Urinary bladder (tissue), 4 donors: ENCODE data around the gene KXD1. TPM values are rescaled to one million over a fixed set of nuclear protein-coding genes. Genes with fewer than 3 reads are reported as not detected.
"Not testable (repeated sequence)": the region's sequence is repeated elsewhere in the genome, so short reads cannot be mapped to it uniquely, and the experiment has no call there.

Source experiments
- DNase-seq: peaks from one replicate; pipeline ENCODE4 v3.0.0-alpha.2; 2015; ENCODE audit errors: extremely low spot score
- H3K27ac ChIP-seq: one replicate; pipeline ENCODE4 v1.5.1; 2013; ENCODE audit warnings: low read depth, mild to moderate bottlenecking, moderate library complexity
- H3K36me3 ChIP-seq: one replicate; pipeline ENCODE4 v1.6.1; 2013; ENCODE audit warnings: mild to moderate bottlenecking, moderate library complexity; ENCODE audit not compliant: insufficient read depth
- H3K4me1 ChIP-seq: one replicate; pipeline ENCODE4 v1.6.1; 2013; ENCODE audit warnings: mild to moderate bottlenecking, moderate library complexity; ENCODE audit not compliant: insufficient read depth
- H3K4me3 ChIP-seq: one replicate; pipeline ENCODE4 v1.5.1; 2013; ENCODE audit warnings: low read depth, low read length
- WGBS: extraction: QIAGEN DNeasy Blood & Tissue Kit; methylation state at CpG from one replicate; pipeline ENCODE4 v1.1.7; 2013; 5-methylcytosine and 5-hydroxymethylcytosine counted together
- polyA plus RNA-seq: library from polyadenylated mRNA; stranded (reverse); fragments of 200-250 nt; gene quantifications from one replicate; pipeline ENCODE4 v1.2.3, GENCODE V29; 2013
- total RNA-seq: library from RNA; depleted of rRNA; stranded (reverse); fragments of >200 nt; gene quantifications from one replicate; pipeline ENCODE4 v1.2.3, GENCODE V29; 2014
- donor health status: healthy with polysubstance abuse.
- donor health status: healthy.

The KXD1 gene
- total and polyA plus RNA-seq, 2 donors = 33.8 to 120 TPM

DNA sequence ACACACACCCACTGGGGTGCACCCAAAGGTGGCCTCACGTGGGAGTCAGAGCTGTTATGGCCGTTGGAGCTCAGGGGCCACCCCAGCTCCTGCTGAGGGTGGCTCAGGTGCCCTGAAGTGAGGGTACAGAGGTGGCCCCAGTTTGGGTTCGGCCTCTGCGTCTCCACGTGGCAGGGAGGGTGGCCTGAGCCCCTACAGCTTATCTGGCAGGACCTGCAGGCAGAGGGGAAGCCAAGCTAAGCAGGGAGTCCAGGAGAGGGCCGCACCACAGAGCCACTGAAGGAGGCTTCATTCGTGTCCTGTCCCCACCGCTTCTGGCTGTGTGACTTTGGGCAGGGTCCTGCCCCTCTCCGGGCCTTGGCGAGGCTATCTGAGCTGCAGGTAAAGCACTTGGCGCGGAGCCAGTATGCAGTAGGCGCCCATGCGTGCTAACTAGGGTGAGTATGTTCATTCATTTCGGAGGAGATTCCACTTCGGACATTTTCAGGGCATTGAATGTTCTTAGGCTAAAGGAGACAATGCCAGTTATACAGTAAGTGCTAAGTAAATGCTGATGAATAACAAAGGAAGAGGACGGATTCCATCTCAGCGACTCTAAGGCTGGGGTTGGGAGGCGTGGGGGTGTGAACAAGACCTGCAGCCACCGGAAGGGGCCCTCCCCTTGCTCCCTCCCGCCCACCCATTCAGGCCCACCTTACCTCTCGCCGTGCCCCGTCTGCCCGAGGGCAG lies 35.9 kb downstream of the KXD1 start:
- WGBS = 32% methylated on average over 25 of the region's 25 CpGs
- no peak overlapping the region for H3K27ac ChIP-seq

DNA sequence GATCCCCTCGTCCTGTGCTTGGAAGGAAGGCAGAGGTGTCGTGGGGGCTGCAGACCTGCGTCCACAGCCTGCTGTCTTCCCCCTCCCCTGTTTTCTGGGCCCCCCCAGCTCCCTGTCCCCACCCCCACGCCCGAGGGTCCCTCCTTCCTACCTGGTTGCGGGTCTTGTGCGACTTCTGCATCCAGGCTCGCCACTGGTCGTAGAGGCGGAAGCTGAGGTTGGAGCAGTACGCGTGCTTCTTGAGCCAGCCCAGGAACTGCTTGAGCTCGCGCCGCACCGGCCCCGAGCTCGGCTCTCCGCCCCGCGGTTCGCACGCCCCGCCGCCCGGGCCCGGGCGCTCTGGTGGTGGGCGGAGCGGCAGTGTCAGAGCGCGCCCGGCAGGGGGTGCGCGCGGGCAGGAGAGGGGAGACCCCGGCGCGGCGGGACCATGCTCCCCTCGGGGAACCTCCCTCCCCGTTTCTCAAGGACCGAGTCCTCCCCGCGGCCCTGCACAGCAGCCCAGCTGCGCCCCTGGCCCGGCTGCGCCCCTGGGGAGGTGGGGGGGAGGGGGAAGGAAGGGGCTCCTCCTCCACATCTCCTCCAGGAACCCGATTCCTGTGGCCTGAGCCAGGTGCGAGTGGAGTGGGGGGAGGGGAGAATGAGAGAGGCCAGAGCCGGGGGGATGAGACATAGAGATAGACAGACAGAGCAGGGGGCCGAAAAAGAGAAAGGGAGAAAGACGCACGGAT lies 36.6 kb downstream of the KXD1 start:
- H3K4me3 ChIP-seq = no peak overlapping the region
- no peak overlapping the region for H3K27ac ChIP-seq
- no peaks in the 10 kb centered on the region for H3K36me3 ChIP-seq
- H3K4me1 ChIP-seq = peaks cover 3% of the 10 kb centered on the region
- no peak for DNase-seq
- WGBS = 1% methylated on average over 54 of the region's 54 CpGs

More for the DNA sequence above, 35.9 kb downstream of the KXD1 start:
- no peak for DNase-seq
- Histone ChIP-seq H3K36me3 (no peaks in the 10 kb centered on the region), H3K4me3 (no peak overlapping the region), H3K4me1 (peaks cover 3% of the 10 kb centered on the region)

DNA sequence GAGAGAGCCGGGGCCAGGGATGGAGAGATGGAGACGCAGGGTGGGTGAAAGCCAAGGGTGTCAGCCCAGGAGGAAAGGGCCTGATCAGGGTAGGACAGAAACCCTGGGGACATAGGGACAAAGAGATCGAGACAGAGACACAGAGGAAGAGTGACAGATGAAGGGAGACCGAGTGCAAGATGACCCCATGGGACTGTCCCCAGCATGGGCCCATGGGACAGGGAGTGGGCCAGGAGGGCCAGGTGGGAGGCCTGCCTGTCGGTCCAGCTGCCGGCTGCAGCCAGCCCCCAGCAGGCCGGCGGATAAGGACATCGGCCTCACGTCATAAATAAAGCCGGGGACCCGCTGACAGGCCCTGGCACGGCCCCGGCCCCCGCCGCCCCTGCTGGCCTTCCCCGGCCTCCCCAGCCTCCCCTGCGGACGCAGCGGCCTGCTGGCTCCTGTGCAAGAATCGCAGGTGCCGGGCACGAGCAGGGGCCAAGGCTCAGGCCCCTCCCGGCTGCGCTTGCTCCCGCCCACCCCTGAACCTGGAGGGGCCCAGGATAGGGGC lies 37.2 kb downstream of the KXD1 start:
- WGBS = 13% methylated on average over 26 of the region's 26 CpGs
- no peak for DNase-seq
- no peaks in the 10 kb centered on the region for H3K36me3 ChIP-seq
- no peak overlapping the region for H3K4me3 ChIP-seq
- peaks cover 3% of the 10 kb centered on the region for H3K4me1 ChIP-seq
- H3K27ac ChIP-seq = no peak overlapping the region

- H3K27ac ChIP-seq = no peak overlapping the region
- no peak for DNase-seq
- no peak overlapping the region for H3K4me3 ChIP-seq
- peaks cover 3% of the 10 kb centered on the region for H3K4me1 ChIP-seq
- 73% methylated on average over 6 of the region's 6 CpGs for WGBS
- H3K36me3 ChIP-seq = no peaks in the 10 kb centered on the region
These were observed 37.8 kb downstream of the KXD1 start for GRCh38 chr19:18595475-18595874.

DNA sequence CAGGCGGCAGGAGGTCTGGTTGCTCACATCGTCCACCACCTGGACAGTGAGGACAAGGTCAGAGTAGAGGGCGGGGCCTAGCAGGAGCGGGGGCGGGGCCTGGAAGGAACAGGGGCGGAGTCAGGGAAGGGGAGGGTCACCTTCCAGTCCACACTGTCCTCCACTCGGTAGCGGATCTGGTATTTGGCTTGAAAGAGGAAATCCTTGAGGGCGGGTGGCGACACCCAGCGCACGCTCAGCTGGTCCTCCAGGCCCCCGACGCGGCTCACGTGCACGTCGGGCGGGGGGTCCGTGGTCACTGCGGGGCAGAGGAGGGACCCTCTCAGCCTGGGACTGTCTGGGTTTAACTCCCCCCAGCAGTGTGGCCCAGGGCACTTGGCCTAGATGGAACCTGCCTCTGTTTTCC lies 39.1 kb downstream of the KXD1 start:
- no peaks in the 10 kb centered on the region for H3K36me3 ChIP-seq
- H3K27ac ChIP-seq = no peak overlapping the region
- 13% methylated on average over 21 of the region's 21 CpGs for WGBS
- H3K4me3 ChIP-seq = no peak overlapping the region
- no peak for DNase-seq
- H3K4me1 ChIP-seq = peaks cover 3% of the 10 kb centered on the region

- 38% methylated on average over 25 of the region's 25 CpGs for WGBS
- Histone ChIP-seq H3K27ac (no peak overlapping the region), H3K4me3 (no peak overlapping the region), H3K36me3 (no peaks in the 10 kb centered on the region), H3K4me1 (peaks cover 3% of the 10 kb centered on the region)
- DNase-seq = no peak
These were observed 40.4 kb downstream of the KXD1 start for GRCh38 chr19:18597809-18598660.

DNA sequence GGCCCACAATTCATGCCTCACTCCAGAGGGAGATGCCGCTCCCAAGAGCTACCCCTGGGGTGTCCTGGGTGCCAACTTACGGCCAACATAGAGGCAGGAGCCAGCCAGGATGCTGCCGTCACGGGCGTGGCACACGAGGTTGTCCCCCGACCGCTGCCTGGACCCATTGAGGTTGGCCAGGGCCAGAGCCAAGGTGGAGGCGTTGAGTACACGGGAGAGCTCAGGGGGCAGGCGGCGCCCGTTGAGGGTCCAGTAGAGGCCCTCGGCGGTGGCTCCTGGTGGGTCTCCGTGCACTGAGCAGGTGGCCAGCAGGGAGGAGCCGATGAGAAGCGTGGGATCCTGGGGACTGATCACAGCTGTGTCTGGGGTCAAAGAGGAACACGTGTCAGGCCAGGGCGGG lies 41.8 kb downstream of the KXD1 start:
- WGBS = 88% methylated on average over 20 of the region's 20 CpGs
- no peak overlapping the region for H3K4me3 ChIP-seq
- H3K4me1 ChIP-seq = no peaks in the 10 kb centered on the region
- H3K36me3 ChIP-seq = no peaks in the 10 kb centered on the region
- no peak overlapping the region for H3K27ac ChIP-seq
- DNase-seq = no peak

DNA sequence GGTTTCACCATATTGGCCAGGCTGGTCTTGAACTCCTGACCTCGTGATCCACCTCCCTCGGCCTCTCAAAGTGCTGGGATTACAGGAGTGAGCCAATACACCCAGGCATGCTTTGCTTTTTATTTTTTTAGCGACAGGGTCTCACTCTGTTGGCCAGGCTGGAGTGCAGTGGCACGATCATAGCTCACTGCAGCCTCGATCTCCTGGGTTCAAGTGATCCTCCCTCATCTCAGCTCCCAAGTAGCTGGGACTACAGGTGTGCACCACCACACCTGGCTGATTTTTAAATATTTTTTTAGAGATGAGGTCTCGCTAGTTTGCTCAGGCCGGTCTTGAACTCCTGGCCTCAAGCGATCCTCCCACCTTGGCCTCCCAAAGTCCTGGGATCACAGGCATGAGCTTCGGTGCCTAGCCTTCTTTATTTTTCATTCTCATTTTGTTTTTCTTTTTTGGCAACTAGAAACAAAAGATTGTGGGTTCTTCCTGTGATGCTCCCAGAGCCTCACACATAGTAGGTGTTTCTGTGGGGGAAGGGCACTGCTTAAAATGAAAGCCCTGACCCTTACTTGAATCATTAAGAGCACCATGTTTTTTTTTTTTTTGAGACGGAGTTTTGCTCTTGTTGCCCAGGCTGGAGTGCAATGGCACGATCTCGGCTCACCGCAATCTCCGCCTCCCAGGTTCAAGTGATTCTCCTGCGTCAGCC lies 43.2 kb downstream of the KXD1 start:
- not testable (repeated sequence) for H3K4me3 ChIP-seq, H3K36me3 ChIP-seq, DNase-seq, H3K4me1 ChIP-seq, H3K27ac ChIP-seq
- WGBS = 92% methylated on average over 15 of the region's 15 CpGs

DNA sequence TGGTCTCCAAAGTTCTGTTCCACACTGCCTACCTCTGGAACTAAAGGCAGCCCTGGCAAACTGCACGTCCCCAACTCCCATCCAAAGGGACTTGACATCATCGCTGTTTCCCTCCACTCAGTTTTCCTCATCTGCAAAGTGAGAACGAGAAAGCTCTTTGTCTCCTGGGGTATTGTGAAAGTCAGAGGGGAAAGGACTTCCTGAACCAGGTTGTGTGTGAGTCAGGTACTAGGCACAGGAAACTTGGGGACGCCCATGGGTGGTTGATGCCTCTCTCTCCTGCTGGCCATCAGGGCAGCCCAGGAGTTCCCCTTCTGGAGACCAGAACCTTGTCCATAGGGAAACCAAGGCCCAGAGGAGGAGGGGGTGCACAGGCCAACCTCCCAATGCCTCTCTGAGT lies 44.2 kb downstream of the KXD1 start:
- no peak for DNase-seq
- Histone ChIP-seq H3K27ac (no peak overlapping the region), H3K4me1 (no peaks in the 10 kb centered on the region), H3K4me3 (no peak overlapping the region), H3K36me3 (no peaks in the 10 kb centered on the region)
- 89% methylated on average over 4 of the region's 4 CpGs for WGBS

GRCh38 chr19:18603255-18603957 lies 45.7 kb downstream of the KXD1 start:
- Histone ChIP-seq H3K27ac (no peak overlapping the region), H3K36me3 (no peaks in the 10 kb centered on the region), H3K4me1 (peaks cover 2% of the 10 kb centered on the region), H3K4me3 (no peak overlapping the region)
- 12% methylated on average over 32 of the region's 32 CpGs for WGBS
- DNase-seq = no peak

DNA sequence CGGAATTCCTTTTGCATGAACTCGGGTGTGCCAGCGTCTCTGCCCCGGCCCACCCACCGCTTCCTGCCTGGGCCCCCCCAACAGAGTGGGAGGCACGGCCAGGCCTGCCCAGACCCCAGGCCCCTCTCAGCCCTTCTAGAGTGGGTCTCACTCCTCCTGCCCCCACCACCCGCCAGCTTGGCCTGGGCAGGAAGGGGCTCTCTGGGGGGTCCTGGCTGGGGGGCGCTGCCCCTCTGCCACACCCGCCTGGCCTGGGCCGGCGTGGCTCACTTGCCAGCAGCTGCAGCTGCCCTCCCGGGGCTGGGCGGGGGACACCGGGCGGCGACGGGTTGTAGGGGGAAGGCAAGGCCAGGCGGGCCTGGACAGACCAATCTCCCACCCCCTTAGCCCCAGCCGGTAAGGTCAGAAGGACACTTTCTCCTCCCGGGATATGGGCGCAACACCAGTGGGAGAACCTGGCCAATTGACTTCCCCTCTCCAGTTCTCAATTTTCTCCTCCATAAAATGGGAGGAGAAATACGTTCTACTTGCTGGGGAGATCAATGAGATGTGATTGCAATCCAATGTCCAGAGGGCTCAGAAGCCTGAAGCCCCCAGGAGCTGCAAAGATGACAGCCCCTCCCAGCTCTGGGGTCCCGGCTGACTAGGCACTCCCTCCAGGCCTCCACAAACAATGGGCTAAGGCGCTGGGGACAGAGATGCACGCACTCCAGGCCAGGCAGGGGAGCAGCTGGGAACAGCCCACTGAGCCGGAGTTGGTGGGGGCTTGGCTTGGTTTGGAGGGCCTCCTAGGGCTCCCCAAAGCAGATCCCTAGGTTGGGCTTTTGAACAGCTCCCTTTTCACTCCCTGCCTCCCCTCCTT lies 46.5 kb downstream of the KXD1 start:
- H3K4me3 ChIP-seq = no peak overlapping the region
- no peak overlapping the region for H3K27ac ChIP-seq
- H3K36me3 ChIP-seq = no peaks in the 10 kb centered on the region
- WGBS = 30% methylated on average over 26 of the region's 26 CpGs
- no peak for DNase-seq
- peaks cover 2% of the 10 kb centered on the region for H3K4me1 ChIP-seq

GRCh38 chr19:18604820-18605159 lies 47.1 kb downstream of the KXD1 start:
- WGBS = 36% methylated on average over 10 of the region's 10 CpGs
- no peak for DNase-seq
- H3K36me3 ChIP-seq = no peaks in the 10 kb centered on the region
- no peak overlapping the region for H3K27ac ChIP-seq
- peaks cover 2% of the 10 kb centered on the region for H3K4me1 ChIP-seq
- no peak overlapping the region for H3K4me3 ChIP-seq
